GM21717 (cell line): ENCODE data around the gene SPATA6L.

Source experiments
- ATAC-seq: cut with Tn5 transposase; IDR thresholded peaks from one replicate; pipeline ENCODE4 v1.9.1; 2021; ENCODE audit warnings: mild to moderate bottlenecking, moderate library complexity; ENCODE audit not compliant: unreplicated experiment

SPATA6L gene

DNA sequence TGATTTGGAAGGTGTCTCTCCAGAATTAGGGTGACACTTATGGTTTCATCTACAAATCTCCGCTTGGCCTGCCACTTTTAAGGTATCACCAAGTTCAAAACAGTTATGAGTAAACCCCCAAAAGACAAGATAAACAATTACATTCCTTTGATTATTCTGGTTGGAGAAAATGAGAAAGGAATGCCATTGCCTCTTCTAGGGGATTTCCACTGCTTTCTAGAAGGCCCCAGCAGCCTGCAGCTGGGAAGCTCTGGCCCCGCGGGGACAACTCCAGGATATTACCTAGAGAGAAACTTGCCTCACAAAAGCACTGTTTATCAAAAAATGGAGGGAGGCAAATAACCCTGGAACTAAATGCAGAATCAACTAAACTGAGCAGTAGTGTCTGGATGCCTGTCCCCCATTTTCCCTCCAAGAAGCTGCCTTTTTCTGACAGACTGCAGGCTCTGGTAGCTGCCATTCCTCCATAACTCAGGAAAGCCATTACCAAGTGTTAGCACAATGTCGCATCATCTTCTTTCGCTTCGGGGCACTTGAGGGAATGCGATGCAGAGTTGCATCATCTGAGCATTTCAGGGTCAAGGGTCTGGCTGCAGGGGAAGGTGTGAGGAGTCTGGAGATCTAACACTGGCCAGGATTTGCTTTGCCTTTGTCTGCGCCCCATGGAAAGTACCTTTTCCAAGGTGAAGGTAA is 75.7 kb downstream of the SPATA6L start:
- no peak for ATAC-seq

DNA sequence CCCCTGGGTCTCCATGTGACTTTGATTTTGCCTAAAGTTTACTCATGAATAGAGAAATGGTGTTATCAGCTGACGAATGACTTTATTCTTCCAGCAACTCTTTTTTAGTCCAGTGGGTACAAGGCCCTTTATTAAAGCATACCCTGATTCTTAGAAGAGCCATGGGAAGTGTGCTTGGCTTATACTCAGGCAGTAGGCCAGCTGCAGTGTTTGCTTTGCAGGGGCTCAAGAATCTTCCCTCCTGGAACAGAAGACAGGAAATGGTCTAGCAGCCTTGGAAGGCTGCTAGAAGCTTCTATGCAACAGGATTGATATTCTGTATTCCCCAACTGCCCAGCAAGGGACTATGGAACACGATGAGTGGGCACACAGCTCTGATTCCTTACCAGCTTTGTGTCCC is 77.6 kb downstream of the SPATA6L start:
- ATAC-seq = no peak

DNA sequence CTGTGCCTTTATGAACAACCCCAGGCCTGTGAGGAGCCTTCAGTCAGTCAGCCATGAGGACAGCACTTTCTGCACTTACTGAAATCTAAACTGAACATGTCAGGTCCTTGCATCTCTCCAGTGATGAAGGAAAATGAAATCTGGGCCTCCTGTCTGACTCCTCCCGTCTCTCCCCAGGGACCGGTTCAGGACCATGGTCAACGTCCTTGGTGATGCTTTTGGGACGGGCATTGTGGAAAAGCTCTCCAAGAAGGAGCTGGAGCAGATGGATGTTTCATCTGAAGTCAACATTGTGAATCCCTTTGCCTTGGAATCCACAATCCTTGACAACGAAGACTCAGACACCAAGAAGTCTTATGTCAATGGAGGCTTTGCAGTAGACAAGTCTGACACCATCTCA is 81.1 kb downstream of the SPATA6L start:
- no peak for ATAC-seq

DNA sequence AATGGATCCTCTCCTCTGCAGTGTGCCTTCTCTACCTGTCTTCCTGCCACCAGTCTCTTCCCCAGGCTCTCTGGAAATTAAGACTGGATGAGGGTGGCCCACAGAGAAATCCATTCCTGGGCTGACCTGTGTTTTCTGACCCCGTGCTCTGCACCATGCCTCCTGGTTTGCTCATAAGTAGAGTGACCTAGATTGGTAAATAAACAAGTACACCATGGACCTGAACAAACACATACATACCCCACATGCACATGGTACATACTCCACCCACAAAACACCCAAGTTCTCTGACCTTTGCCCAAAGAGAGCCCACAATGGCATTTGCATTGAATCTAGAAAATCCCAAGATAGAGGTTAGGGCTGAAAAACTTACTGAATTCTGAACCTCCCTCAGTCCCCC is 81.6 kb downstream of the SPATA6L start:
- no peak for ATAC-seq

DNA sequence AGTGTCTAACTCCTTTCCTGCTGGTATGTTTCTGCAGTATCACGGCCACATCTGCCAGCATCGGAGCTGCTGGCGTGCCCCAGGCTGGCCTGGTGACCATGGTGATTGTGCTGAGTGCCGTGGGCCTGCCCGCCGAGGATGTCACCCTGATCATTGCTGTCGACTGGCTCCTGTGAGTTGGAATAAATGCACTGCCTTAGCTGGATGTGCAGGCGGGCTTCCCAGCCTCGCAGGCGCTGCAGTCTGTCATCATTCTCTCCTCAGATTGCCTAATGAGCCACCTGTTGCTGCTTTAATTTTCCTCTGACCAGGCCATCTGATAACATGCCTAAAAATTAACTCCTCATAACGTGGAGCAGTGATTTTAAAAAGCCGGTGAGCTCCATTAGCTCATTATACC is 83.3 kb downstream of the SPATA6L start:
- ATAC-seq = no peak

DNA sequence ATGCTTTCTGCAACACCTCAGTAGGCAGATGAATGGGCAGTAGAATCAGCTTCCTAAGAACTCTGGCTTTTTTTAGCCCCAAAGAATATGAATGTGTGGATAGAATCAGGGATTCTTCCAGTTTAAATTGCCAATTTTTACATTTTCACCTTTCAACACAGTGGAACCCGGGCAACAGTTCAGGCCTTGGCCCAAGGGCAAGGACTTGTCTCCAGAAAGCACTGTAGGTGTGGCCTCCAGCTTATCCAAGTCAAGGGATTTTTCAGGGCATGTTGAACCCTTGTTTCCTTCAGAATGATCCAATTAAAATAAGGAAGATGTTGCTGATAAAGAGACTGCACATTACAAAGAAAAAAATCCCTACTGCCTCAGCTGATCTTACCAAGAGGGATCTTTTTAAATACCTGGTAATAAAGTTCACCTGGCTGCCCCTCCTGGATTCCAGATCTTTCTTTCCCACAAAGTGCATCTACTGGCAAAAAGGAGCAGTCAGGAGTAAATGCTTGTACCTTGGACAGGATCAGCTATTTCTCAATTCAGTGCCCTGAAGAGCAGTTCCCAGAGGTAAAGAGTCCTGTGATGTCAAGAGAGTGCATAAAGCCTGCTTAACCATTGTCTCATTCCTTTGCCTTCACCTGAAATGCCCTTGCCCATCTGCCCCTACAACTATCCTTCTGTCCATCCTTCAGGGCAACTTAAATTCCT is 84.3 kb downstream of the SPATA6L start:
- no peak for ATAC-seq

DNA sequence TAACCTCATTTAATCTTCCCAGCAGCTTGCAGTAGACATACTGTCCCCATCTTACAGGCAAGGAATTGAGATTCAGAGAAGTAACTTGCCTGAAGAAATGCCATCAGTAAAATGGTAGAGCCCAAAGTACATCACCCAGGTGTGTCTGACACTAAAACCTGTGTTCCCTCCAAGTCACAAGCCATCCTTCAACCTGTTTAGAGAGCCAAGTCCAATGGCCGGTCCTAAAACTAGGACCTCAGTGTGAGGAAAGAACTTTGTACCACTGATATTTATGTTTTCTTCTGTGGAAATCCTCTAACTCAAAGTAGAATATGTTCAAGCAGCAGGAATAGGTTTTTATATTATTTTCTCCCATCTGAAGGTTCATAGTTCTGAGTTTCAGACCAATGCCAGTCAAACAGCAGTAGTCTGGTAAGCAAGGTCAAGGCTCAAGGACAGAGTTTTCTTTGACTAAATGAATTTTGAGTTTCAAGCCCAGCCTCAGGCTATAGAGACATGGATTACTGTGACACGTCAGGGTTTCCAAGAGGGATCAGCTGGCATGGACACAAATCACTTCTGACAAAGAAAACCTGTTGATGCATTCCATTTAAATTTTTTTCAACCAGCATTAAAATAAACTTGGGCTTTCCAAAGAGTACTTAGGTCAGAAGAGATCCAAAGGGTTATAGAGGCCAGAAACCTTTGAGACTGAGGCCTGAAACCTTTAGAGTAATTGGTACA is 85.1 kb downstream of the SPATA6L start:
- ATAC-seq = no peak

DNA sequence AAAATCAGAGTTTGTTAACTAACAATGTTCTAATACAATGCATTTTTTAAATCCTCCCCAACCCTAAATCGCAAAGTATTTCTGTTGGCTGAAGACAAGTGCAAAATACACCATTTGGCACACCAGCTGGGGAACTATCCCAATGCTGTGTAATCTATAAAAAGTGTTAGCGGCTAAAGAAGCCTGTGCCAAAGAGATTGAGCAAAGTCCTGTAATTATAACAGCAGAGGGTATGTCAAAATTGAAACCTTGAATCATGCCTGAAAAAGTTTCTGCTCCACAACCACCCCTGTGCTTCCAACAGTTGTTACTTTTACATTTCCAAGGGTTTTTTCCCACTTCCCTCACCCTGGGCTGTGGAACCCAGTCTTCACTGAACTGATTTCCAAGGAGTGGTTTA is 87.3 kb downstream of the SPATA6L start:
- ATAC-seq = no peak

DNA sequence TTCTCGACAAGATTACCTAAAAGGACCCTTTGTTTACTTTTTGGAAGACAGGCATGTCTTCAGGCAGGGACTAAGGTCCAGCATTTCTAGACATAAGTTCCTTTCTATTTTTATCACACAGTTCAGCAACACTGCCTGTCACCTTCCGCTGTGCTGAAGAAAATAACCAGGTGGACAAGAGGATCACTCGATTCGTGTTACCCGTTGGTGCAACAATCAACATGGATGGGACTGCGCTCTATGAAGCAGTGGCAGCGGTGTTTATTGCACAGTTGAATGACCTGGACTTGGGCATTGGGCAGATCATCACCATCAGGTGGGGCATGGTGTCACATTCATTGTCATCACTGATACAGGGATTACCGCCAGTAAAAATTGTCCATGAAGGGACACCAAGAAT is 89.8 kb downstream of the SPATA6L start:
- ATAC-seq = no peak

DNA sequence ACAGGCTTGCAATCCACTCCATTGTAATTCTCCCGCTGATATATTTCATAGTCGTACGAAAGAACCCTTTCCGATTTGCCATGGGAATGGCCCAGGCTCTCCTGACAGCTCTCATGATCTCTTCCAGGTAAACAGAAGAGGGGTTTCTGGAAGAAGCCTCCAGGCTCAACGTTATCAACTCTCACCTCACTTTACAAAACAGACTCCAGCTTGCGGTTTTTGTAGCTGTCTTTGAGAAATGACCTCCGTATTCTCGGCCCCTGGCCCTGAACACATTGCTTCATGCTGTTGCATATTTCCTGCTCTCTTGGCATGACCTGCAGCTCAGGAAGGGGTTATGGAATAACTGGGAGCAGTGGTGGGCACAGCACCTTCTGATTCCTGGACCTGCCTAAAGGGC is 90.3 kb downstream of the SPATA6L start:
- no peak for ATAC-seq

DNA sequence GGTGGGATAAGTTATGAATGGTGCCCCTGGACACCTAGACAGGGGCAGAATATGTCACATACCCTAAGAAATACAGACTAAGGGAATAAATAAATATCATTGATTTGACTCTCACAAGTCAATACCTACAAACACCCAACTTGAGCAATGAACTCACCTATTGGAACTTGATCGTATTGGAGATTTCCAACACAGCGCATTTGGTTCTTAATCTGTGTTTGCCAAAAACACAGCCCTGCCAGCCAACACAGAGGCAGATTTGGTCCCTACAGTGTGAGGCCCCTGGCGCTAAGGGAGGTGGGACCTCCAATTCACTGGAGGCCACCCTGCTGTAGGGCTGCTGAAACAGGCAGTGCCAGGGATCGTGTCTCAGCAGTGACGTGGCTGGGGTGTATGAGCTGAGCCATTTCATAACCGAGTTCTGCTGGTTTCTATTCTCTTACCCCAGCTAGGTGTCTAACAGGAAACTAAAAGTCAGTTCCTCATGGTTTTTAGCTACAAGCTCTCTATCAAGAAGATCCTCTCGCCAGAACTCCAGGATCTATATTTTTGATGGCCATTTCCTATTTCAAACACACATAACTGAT is 91.5 kb downstream of the SPATA6L start:
- peak; percentile 96 for ATAC-seq

DNA sequence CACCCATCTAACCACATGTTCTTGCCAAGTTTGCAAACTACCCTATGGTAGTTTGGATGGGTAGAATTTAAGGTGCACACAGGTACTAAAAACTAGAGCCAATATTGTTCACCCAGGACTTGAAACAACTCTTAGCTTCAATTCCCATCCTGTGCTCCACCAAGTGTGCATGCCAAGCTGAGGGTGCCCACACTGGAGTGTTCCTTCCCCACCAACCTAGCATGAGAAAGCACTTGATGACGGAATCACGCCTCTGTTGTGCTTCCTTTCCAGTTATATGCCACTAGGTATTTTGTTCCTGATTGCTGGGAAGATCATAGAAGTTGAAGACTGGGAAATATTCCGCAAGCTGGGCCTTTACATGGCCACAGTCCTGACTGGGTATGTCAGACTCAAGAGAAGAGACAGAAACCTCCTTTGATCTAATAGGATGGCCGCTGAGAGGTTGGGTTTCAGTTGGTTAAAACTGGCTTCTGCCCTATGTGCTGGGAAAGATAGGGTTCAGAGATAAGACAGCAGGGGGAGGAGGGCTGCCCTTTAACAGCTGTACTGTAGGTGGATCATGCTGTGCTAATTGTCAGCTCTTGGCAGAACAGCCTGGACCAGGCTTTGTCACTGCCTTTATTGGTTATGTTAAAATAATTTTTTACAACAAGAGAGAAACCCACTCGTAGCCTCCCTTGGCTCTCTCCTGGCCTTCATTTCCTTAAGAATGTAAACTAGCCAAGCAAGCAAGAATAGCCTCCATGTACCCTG is 92.5 kb downstream of the SPATA6L start:
- ATAC-seq = no peak

DNA sequence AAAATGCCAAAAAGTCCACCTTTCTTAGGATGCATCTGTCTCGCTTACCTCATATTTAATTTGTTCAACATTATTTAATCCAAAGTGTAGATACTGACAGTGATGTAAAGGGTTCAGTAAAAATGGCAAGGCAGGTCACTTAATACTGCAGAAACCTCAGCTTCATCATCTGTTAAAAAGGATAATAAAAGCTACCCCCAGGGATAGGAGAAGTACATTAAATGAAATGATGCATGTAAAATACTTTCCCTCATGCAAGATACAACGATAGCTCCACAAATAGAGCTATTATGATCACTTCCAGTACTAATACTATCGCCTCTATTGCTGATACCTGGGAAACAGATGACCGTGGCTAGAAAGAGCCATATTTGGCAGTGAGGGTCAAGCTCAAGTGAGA is 93.1 kb downstream of the SPATA6L start:
- no peak for ATAC-seq

DNA sequence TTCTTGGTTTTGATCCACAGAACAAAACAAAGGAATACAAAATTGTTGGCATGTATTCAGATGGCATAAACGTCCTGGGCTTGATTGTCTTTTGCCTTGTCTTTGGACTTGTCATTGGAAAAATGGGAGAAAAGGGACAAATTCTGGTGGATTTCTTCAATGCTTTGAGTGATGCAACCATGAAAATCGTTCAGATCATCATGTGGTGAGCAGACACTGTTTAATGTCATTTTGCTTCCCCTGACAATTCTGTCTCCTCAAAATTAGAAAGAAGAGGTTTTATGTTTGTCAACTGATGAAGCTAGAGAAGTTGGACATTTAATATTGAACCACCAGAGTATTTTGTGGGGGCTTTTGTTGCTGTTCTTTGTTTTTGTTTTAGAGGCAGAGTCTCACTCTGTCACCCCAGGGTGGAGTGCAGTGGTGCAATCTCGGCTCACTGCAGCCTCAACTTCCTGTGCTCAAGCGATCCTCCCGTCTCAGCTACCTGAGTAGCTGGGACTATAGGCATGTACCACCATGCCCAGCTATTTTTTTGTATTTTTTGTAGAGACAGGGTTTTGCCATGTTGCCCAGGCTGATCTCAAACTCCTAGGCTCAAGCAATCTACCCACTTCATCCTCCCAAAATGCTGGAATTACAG is 94.0 kb downstream of the SPATA6L start:
- ATAC-seq = no peak

DNA sequence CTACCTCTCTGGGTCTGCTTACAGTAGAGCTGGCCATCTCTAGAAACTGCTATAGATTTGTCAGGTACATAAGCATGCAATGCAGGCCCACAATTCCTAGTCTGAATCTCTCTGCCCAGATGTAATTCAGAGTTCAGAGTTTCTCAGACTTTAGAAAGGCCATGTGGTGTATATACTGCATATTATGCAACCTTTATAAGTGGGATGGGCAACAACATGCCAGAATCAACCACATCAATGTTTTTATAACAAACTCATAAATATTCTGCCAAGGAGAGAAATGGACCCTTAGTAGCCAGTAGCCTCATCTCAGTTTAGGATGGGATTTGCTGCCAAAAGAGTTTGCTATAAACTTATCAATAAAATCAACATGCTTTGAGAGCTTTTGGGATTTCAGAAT is 97.2 kb downstream of the SPATA6L start:
- ATAC-seq = no peak

DNA sequence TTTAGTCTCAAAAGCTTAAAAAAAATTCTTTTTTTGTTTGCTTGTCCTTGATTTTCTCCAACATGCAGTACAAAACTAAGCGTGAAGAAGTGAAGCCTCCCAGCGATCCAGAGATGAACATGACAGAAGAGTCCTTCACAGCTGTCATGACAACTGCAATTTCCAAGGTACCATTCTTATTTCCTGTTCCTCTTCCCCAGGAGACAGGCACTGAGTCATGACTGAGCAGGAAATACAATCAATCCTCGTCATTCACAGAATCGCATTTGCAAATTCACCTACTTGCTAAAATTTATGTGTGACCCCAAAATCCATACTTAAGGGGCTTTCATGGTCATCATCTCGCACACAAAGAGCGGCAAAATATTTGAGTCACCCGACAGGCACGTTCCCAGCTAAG is 98.7 kb downstream of the SPATA6L start:
- ATAC-seq = no peak

DNA sequence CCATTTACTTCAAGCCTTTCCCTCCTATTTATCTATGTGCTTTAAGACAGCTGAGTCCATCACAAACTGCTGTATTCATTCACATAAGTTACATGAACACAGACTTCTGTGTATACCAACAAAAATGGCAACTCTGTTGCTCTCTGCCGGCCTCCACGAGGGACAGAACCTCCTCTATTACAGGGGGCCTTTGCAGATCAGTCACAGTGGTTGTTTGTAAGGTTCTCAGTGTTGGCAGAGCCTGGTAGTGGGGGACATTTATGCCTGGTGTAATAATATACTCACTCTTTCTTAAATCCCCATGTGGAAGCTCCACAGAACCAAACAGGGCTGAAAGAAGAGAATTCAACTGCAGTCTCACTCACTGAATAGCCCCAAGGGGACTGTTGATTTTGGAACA is 99.5 kb downstream of the SPATA6L start:
- ATAC-seq = no peak

DNA sequence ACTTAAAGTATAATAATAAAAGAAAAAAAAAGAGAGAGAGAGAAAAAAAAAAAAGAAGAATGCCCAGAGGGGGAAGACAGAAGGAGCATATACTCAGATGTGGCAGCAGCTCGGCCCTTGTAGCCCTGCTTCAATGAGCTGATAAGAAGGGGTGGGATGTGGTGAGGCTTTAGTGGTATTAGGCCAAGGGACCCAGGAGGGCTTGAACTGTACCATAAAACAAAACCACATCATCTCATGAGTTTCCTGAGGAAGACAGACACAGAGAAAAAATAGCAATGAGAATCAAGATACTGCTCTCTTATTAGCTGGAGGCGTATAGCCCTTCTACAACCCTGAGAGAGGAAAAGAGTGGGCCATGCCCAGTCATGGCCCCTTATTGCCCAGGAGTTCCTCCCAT is 103.2 kb downstream of the SPATA6L start:
- no peak for ATAC-seq

DNA sequence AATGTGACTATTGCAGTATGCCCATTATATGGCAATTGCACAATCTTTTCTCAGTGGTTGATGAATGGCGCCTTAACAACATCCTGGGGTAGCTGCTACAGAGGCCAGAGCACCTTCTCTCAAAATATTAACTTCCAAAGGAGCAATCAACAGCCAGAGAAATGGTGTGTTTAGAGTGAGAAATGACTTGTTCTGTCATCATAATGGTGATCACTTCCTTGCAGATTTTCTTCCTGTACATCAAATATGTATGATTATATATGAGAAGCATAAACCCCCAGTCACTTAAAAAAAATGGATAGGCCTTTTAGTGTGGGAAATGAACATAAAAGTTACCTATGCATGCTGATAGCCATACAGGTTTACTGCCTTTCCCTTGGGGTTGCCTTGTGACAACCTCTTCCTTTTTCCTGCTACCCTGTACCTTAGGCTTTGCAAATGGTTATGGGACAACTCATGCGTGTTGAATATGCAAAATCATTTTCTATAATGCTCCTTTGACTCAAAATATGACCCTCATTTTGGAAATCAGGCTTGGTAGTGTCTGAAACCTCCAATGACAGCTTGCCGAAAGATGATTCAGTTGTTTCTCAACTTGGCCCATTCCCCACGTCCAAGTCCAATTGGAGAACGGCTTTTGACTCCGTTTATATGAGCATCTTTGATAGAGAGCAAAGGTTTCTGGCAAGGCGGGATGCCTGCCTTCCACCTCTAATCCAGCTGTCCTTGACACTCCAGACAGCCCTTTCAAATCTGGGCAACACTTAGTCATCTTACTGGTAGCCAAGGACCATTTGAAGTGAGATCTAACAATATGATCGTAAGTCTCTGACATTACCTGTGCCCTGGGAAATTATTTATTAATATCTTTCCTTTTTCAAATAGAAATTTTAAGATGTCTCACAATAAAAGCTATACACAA is 106.8 kb downstream of the SPATA6L start:
- peak; percentile 90 for ATAC-seq
